HG03060 (cell line): ENCODE measurements around the gene TSPAN13.

Source experiments
- ATAC-seq: cut with Tn5 transposase; IDR thresholded peaks from one replicate; pipeline ENCODE4 v1.9.1; 2021; ENCODE audit warnings: low read depth, moderate number of reproducible peaks; ENCODE audit not compliant: unreplicated experiment

Gene TSPAN13

DNA sequence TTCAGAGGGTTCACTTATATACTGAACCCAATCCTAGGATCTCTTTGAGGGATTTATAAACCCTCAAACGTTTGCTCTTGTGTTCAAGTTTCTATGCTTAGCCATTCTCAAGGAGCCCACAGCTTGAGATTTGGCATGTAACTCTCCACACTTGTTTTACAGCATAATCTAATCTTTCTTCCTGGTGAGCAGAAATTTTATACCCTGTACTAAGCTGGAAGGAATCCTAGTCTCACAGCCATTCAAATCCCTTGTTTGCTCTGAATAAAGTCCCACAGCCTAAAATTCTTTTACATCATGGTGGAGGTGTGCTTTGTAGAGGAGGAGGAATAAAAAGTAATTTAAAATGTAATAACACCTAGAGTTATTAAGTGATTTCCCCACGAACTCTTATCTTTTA is 56.6 kb downstream of the TSPAN13 start:
- no peak for ATAC-seq

DNA sequence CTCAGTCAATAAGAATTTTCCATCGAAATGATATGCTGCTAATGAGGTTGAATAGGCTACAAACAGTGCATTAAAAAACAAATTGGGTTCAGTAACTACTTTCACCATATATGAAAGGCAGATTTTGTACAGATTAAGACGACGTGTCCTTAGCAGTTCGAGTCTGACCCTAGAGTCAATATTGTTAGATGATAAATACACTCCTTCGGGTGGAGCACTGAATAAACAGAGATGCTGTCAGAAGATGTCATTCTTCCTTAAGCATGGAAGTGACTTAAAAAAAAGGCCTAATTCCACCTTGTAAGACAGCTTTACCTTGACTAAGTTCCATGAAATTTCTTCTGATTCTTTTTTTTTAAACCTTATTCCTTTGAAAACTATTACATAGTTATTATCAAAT is 57.0 kb downstream of the TSPAN13 start:
- ATAC-seq, result no peak

GRCh38 chr7:16811551-16811950 is 58.0 kb downstream of the TSPAN13 start:
- no peak for ATAC-seq

DNA sequence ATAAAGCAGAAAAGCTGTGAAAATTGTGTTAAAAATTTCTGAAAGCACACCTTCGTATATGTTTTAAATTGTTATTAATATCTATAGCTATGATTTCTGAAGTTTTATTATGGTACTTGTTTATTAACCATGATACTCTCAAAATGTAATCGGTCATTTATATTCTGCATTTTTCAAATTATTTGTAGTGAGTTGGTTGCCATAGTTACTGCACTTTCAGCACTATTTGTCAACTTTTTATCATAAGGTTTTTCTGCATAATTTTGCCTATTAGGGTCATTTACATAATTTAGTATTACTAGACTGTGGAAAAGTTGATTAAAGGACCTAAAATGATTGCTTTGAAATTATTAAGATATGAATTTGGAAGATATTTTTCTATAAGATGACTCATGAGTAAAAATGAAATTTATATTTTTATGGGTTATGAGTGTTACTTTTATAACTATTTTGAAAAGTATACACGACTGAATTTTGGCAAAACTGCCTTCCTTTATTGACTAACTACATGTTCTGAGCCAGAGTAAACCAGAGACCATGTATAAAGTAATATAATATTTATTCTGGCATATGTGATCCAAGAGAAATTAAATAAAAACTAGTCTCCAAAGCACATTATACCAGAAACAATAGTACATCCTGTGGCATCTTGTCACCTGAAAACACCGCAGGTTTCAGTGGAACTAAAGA is 59.1 kb downstream of the TSPAN13 start:
- no peak for ATAC-seq

GRCh38 chr7:16813232-16813616 is 59.7 kb downstream of the TSPAN13 start:
- no peak for ATAC-seq

DNA sequence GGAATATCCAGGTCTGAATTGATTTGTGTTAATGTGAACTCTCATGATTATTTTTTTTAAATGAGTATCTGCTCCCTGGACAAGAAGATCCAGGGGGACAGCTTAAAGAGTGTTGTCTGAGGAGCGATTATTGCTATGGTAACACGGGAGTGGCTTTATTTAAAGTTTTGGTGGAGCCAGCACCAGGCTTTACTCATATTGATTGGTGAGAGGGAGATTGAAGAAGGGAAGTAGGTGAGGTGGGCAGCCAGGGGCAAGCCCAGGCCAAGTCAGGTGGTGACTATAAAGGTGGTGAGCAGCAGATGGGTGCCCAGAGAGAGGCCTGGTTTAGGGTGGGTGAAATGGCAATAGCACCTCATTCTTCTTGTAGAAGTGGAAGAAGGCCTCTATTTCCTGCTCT is 61.4 kb downstream of the TSPAN13 start:
- no peak for ATAC-seq

DNA sequence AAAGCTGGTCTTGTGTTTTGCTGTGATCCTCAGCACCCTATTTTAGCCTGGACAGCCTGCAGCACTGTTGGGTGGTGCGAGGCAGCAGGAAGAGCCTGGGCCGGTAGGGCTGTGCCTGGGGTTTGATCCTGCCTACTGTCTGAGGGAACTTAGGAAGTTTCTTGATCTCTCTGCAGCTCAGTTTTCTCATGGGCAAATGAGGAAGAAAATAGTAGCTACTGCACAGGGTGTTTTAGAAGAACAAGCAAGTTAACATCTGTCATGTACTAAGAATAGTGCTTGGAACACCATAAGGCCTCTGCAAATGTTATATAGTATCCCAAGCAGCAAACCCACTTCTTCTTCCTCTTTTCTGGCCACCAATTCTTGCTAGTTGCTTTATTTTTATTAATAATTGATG is 63.3 kb downstream of the TSPAN13 start:
- no peak for ATAC-seq

- no peak for ATAC-seq
These were observed 64.0 kb downstream of the TSPAN13 start for GRCh38 chr7:16817536-16817935.

DNA sequence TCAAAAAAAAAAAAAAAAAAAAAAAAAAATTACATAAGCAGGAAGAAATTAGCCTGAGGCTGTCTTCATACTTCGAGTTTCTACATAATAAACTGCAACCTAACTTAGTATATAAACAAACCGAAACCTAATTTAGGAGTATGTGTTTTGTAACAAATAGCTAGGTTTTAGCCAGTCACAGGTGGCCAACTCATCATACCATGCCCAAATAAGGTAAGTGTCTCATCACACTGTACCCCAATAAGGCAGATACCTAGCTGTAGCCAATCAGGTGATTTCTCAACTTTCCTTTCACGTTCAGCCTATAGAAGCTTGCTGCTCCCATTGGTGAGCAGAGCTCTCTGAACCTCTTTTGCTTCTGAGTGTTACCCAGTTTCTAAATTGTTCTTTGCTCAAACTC is 65.2 kb downstream of the TSPAN13 start:
- no peak for ATAC-seq

GRCh38 chr7:16822029-16822428 is 68.5 kb downstream of the TSPAN13 start:
- no peak for ATAC-seq

- no peak for ATAC-seq
These were observed 72.5 kb downstream of the TSPAN13 start for GRCh38 chr7:16826060-16826459.

- no peak for ATAC-seq
These were observed 79.8 kb downstream of the TSPAN13 start for GRCh38 chr7:16833373-16833772.
